ENCODE measurements around the gene YTHDF1.

The YTHDF1 gene

GRCh38 chr20:63248835-63249591, 33.1 kb upstream of the YTHDF1 start:
- no peak for DNase-seq (ENCODE audit: low read depth in 2 of 2)

- no peak for DNase-seq (ENCODE audit: low read depth in 2 of 2)
Observed at GRCh38 chr20:63247671-63248228, 31.8 kb upstream of the YTHDF1 start.

GRCh38 chr20:63246490-63247288, 30.8 kb upstream of the YTHDF1 start:
- DNase-seq (ENCODE audit: low read depth in 2 of 2): no peak

- no peak for DNase-seq (ENCODE audit: low read depth in 2 of 2)
Observed at GRCh38 chr20:63244468-63244867, 28.5 kb upstream of the YTHDF1 start.

- no peak for DNase-seq (ENCODE audit: low read depth in 2 of 2)
Observed at GRCh38 chr20:63243604-63244247, 27.8 kb upstream of the YTHDF1 start.

GRCh38 chr20:63242736-63243135, 26.8 kb upstream of the YTHDF1 start:
- DNase-seq (ENCODE audit: low read depth in 2 of 2): no peak

GRCh38 chr20:63241272-63241671, 25.3 kb upstream of the YTHDF1 start:
- no peak for DNase-seq (ENCODE audit: low read depth in 2 of 2)

GRCh38 chr20:63240004-63240403, 24.1 kb upstream of the YTHDF1 start:
- DNase-seq (ENCODE audit: low read depth in 2 of 2): no peak

GRCh38 chr20:63239431-63239830, 23.5 kb upstream of the YTHDF1 start:
- DNase-seq (ENCODE audit: low read depth in 2 of 2): no peak

- no peak for DNase-seq (ENCODE audit: low read depth in 2 of 2)
Observed at GRCh38 chr20:63238514-63239125, 22.7 kb upstream of the YTHDF1 start.

- DNase-seq (ENCODE audit: low read depth in 2 of 2): no peak
Observed at GRCh38 chr20:63238031-63238430, 22.1 kb upstream of the YTHDF1 start.

- no peak for DNase-seq (ENCODE audit: low read depth in 2 of 2)
Observed at GRCh38 chr20:63236116-63236837, 20.3 kb upstream of the YTHDF1 start.

GRCh38 chr20:63235399-63235983, 19.6 kb upstream of the YTHDF1 start, which contains the start of gene BIRC7:
Gene BIRC7 (plus strand): TSS chr20:63235905. CDS start chr20:63236097, 192 bp downstream.
- DNase-seq (ENCODE audit: low read depth in 2 of 2): no peak

- DNase-seq (ENCODE audit: low read depth in 2 of 2): no peak
Observed at GRCh38 chr20:63234693-63235398, 18.9 kb upstream of the YTHDF1 start.

- DNase-seq (ENCODE audit: low read depth in 2 of 2): no peak
Observed at GRCh38 chr20:63233924-63234323, 18.0 kb upstream of the YTHDF1 start.

GRCh38 chr20:63233061-63233344, 17.1 kb upstream of the YTHDF1 start:
- DNase-seq (ENCODE audit: low read depth in 2 of 2): no peak

GRCh38 chr20:63232235-63233060, 16.5 kb upstream of the YTHDF1 start:
- no peak for DNase-seq (ENCODE audit: low read depth in 2 of 2)

GRCh38 chr20:63230800-63231268, 14.9 kb upstream of the YTHDF1 start:
- no peak for DNase-seq (ENCODE audit: low read depth in 2 of 2)

- no peak for DNase-seq (ENCODE audit: low read depth in 2 of 2)
Observed at GRCh38 chr20:63228806-63229205, 12.9 kb upstream of the YTHDF1 start.

All from activated CD8-positive, alpha-beta memory T cell treated with anti-CD3 and anti-CD28 coated beads for 4 hours (primary cell).